CD4-positive, alpha-beta T cell treated with Interleukin-21 for 1 hour (primary cell): ENCODE results near the gene BANF1.

Experiments used
- DNase-seq: peaks from one replicate; pipeline ENCODE4 v3.0.0-alpha.2; 2020

The BANF1 gene, protein sequence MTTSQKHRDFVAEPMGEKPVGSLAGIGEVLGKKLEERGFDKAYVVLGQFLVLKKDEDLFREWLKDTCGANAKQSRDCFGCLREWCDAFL

GRCh38 chr11:66001942-66002647 lies at the start of gene BANF1, which contains the start of gene EIF1AD:
Gene BANF1 (plus strand): TSS chr11:66002503. CDS start chr11:66003251, 748 bp downstream.
Gene EIF1AD (minus strand): TSS chr11:66002157. CDS start chr11:66000389, 1,768 bp downstream.
- peak; percentile 97 for DNase-seq

- no peak for DNase-seq
These were observed 48.8 kb upstream of the BANF1 start for GRCh38 chr11:65953471-65953870.

- no peak for DNase-seq
These were observed 47.5 kb upstream of the BANF1 start for GRCh38 chr11:65954771-65955170.

DNA sequence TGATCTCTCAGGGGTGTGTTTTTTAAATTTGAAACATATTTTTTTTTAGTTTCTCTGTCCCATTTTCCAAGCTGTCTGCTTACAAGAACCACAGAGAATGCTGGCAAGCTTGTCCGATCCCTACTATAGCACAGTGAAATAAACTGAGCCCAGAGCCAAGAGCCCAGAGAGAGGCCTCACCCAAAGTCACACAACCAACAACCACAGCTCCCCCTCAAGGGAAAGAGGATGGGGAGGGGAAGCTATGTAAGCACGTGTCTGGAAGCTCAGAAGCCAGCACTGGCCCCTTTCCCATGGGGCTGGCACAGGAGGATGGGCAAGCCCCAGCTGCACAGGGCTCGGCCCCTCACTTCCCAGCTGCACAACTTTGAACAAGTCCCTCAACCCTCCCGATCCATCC lies 44.0 kb upstream of the BANF1 start:
- DNase-seq, result no peak

- DNase-seq, result no peak
These were observed 43.4 kb upstream of the BANF1 start for GRCh38 chr11:65958774-65959420.

DNA sequence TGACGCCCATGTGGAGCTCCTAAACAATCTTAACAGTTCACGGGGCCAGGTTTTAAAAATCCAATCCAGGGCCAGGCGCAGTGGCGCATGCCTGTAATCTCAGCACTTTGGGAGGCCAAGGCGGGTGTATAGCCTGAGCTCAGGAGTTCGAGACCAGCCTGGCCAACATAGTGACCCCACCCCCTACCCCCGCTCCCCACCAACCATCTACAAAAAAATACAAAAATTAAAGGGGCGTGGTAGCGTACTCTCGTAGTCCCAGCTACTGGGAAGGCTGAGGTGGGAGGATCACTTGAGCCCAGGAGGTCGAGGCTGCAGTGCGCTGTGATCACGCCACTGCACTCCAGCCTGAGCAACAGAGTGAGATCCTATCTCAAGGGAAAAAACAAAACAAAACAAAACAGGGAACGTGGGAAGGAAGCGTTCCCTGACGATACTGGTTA lies 41.5 kb upstream of the BANF1 start:
- DNase-seq, result no peak

DNA sequence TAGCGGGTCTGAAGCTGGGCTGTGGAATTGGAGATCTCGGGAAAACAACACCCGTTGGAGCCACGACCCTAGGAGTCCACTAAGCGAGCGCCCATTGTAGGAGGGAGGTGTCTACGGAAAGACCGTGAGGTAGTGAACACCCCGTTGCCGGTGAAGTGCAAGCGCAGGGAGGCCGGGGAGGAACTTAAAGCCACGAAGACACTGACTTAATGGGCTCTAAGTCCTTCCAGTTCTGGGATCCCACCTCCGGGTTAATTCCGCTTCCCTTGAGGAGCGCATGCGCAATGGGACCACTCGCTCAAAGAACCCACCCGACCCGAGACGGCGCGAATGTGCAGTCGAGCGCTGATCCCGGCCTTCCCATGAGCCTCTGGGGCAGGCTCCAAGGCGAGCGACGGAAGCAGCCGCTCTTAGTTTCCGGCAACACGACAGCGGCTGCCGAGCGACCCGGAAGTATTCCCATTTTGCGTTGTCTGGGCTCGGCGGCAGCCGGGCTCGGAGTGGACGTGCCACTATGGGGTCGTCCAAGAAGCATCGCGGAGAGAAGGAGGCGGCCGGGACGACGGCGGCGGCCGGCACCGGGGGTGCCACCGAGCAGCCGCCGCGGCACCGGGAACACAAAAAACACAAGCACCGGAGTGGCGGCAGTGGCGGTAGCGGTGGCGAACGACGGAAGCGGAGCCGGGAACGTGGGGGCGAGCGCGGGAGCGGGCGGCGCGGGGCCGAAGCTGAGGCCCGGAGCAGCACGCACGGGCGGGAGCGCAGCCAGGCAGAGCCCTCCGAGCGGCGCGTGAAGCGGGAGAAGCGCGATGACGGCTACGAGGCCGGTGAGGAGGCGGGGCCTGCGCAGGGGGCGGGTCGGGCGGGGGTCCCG lies 40.8 kb upstream of the BANF1 start, which contains the start of gene SART1:
Gene SART1 (plus strand): TSS at position 468 of the 874 bp plus-strand sequence. CDS start 47 bp downstream, at position 515.
- peak; percentile 98 for DNase-seq

DNA sequence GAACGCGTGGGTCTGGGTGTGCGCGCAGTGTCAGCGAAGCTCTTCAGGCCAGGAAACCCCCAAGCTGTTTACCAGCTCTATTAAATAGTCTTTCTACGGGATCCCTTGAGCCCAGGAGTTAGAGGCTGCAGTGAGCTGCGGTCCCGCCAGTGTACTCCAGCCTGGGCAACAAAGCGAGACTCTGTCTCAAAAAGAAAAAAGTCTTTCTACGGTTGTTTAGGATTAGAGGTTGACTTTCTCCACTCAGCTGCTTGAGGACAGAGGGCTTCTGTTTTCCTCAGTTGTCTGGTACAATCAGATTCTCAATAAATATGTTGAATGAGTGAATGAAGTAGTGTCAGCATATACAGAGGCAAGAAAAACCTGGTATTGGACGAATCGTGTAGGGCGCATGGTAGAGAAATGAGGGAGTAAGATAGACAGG lies 40.1 kb upstream of the BANF1 start:
- DNase-seq, result peak; percentile 66

DNA sequence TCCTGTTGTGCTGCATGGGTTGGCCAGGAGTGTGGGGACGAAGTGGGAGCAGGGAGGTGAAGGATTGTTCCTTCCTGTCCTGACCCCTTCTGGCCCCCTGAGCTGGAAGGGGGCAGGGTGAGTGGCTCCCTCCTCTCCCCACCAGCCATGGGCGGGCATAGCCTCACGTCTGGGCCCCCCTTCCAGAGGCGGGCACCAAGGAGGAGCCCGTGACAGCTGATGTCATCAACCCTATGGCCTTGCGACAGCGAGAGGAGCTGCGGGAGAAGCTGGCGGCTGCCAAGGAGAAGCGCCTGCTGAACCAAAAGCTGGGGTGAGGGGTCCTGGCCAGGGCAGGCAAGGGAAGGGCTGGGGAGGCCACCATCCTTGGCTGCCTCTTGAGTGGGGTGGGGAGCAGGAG lies 37.4 kb upstream of the BANF1 start:
- DNase-seq, result no peak

- no peak for DNase-seq
These were observed 36.1 kb upstream of the BANF1 start for GRCh38 chr11:65965986-65966762.

DNA sequence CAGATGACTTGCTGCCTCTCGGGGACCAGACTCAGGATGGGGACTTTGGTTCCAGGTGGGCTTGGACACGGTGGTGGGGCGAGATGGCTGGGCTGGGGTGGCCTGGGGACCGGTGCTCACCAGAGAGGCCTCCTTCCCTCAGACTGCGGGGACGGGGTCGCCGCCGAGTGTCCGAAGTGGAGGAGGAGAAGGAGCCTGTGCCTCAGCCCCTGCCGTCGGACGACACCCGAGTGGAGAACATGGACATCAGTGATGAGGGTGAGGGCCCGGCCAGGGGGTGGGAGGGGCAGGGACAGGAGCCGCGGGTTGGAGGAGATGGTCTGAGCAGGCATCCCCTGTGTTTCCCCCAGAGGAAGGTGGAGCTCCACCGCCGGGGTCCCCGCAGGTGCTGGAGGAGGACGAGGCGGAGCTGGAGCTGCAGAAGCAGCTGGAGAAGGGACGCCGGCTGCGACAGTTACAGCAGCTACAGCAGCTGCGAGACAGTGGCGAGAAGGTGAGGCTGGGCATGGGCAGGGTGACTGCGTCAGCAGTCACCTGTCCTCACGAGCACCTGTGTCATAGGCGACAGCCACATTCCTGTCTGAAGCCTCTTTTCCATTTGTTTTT lies 34.9 kb upstream of the BANF1 start:
- DNase-seq, result no peak

- no peak for DNase-seq
These were observed 33.5 kb upstream of the BANF1 start for GRCh38 chr11:65968600-65969482.

- no peak for DNase-seq
These were observed 30.2 kb upstream of the BANF1 start for GRCh38 chr11:65972116-65972515.

- DNase-seq, result no peak
These were observed 28.7 kb upstream of the BANF1 start for GRCh38 chr11:65973439-65974110.

DNA sequence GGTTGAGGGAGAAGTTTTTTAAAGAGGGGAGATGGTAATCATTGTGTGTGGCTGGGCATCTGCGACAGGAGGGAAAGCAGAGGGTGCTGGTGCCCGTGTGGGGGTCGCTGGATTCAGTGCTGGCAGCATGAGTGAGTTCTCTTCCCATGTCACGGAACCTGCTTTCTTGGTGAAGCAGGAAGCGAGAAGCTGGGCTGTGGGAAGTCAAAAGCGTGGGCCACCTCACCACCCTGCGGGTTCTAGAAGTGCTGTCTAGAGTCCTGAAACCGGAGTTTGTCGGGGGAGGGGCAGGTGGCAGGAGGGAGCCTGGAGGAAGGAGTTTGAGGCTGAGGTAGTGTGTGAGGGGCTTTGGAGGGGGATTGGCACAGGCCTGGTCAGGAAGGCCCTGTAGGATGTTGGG lies 26.5 kb upstream of the BANF1 start:
- DNase-seq, result no peak

GRCh38 chr11:65976216-65977176 lies 25.8 kb upstream of the BANF1 start:
- DNase-seq, result no peak

DNA sequence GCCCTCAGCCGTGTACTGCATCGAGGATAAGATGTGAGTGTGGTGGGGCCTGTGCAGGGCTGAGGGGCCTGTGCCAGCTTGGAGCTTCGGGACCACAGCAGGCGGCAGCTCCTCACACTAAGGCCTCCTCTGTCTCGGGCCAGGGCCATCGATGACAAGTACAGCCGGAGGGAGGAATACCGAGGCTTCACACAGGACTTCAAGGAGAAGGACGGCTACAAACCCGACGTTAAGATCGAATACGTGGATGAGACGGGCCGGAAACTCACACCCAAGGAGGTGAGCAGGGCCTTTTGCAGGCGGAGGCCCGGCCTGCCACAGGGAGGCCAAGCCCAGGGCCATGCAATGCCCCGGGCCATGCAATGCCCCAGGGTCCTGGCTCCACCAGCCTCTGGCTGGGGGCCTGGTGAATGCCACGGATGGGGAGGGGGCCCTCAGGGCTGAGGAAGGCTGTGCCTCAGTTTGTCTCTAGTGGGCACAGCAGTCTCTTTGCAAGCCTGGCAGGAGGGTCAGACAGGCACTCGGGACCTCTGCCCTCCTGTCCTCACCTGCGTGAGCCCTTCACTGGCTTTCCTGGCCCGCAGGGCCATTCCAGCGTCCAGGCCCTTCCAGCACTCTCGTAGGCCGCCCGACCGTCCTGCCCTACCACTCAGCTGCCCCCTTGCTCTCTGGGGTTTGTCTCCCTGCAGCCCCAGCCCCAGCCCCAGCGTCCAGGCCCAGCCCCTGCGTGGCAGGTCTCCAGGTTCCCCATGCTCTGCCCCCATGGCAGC lies 24.5 kb upstream of the BANF1 start:
- DNase-seq, result no peak
